Keratinocyte (primary cell): Measurements from ENCODE around the gene COMMD9. TPM values are rescaled to one million over a fixed set of nuclear protein-coding genes. Genes with fewer than 3 reads are reported as not detected.
"Not testable (repeated sequence)": the region's sequence is repeated elsewhere in the genome, so short reads cannot be mapped to it uniquely, and the experiment has no call there.

Experiments used
- DNase-seq: peaks from one replicate; pipeline ENCODE4 v3.0.0-alpha.2; 2011; ENCODE audit warnings: low read depth, missing footprints, low spot score
- FAIRE-seq: peaks from 2 replicates; lab custom pipeline; 2011; peaks lifted over from hg19 to GRCh38; lab: Jason Lieb, UNC
- H2AFZ ChIP-seq: 2 replicates; pipeline ENCODE4 v1.6.0; 2012; ENCODE audit warnings: low read length, control low read depth, inconsistent platforms; ENCODE audit not compliant: control insufficient read depth
- H3K27ac ChIP-seq: 2 replicates; pipeline ENCODE4 v1.5.1; 2011; ENCODE audit warnings: low read length; ENCODE audit not compliant: control insufficient read depth, insufficient read depth
- H3K27me3 ChIP-seq: 3 replicates; pipeline ENCODE4 v1.6.0; 2011; ENCODE audit warnings: low read length; ENCODE audit not compliant: control insufficient read depth, insufficient read depth; ENCODE audit errors: extremely low read depth
- H3K36me3 ChIP-seq, 2 experiments: 2 replicates in 1 of 2; 3 replicates in 1 of 2; pipeline ENCODE4 v1.5.1; 2011; ENCODE audit warnings: low read length in 2 of 2, mild to moderate bottlenecking in 1 of 2; ENCODE audit not compliant: control insufficient read depth in 2 of 2, insufficient read depth in 2 of 2; ENCODE audit errors: extremely low read depth in 1 of 2
- H3K4me1 ChIP-seq: 3 replicates; pipeline ENCODE4 v1.5.1; 2011; ENCODE audit warnings: low read length; ENCODE audit not compliant: control insufficient read depth, insufficient read depth; ENCODE audit errors: extremely low read depth
- H3K4me2 ChIP-seq: 3 replicates; pipeline ENCODE4 v1.6.0; 2011; ENCODE audit warnings: low read depth, low read length; ENCODE audit not compliant: control insufficient read depth, insufficient read depth; ENCODE audit errors: extremely low read depth
- H3K4me3 ChIP-seq, 3 experiments: fragments of 200-600 bp in 1 of 3; sonication (generic) in 1 of 3; 2 replicates in 2 of 3; 3 replicates in 1 of 3; pipeline ENCODE4 v1.5.1; 2011 to 2016; ENCODE audit warnings: low read length in 3 of 3, mild to moderate bottlenecking in 3 of 3, control low read depth in 2 of 3, inconsistent platforms in 1 of 3, low read depth in 1 of 3, mixed read lengths in 1 of 3, mixed run types in 1 of 3, moderate library complexity in 1 of 3; ENCODE audit not compliant: control insufficient read depth in 2 of 3, insufficient read depth in 2 of 3; ENCODE audit errors: extremely low read depth in 1 of 3
- H3K79me2 ChIP-seq: 2 replicates; pipeline ENCODE4 v1.6.0; 2012; ENCODE audit warnings: low read length; ENCODE audit not compliant: control insufficient read depth, insufficient read depth
- H3K9ac ChIP-seq: 3 replicates; pipeline ENCODE4 v1.6.0; 2011; ENCODE audit warnings: low read length; ENCODE audit not compliant: control insufficient read depth, insufficient read depth; ENCODE audit errors: extremely low read depth
- H3K9me1 ChIP-seq: 3 replicates; pipeline ENCODE4 v1.6.0; 2011; ENCODE audit warnings: low read length; ENCODE audit not compliant: control insufficient read depth, insufficient read depth; ENCODE audit errors: extremely low read depth
- H3K9me3 ChIP-seq: 2 replicates; pipeline ENCODE4 v1.5.1; 2012; ENCODE audit warnings: low read depth, low read length; ENCODE audit not compliant: control insufficient read depth
- H4K20me1 ChIP-seq: 3 replicates; pipeline ENCODE4 v1.6.0; 2011; ENCODE audit warnings: low read length; ENCODE audit not compliant: control insufficient read depth, insufficient read depth; ENCODE audit errors: extremely low read depth
- EZH2 ChIP-seq: IDR thresholded peaks from one replicate; pipeline ENCODE4 v1.6.1; 2012; ENCODE audit warnings: inconsistent platforms, mild to moderate bottlenecking, low read length, moderate library complexity
- dilution Hi-C: fragments of 300-500 bp; cut with MboI; formaldehyde crosslinking; loops from one replicate; pipeline ENCODE4 v1.7.0; 2020; ENCODE audit warnings: low sequenced_read_pairs; ENCODE audit not compliant: extremely low pct_ligation_motif_present
- polyA plus RNA-seq, 5 experiments: library from polyadenylated mRNA; depleted of rRNA in 3 of 5; stranded (reverse) in 3 of 5; stranded (forward) in 1 of 5; unstranded in 1 of 5; fragments of >200 nt; gene quantifications; 1 replicate in 1 of 5; 2 replicates in 3 of 5; 3 replicates in 1 of 5; pipeline versions ENCODE4 v1.2.1 to v1.2.3, GENCODE V29; 2011 to 2012; ENCODE audit warnings: missing spikeins in 2 of 5, low read depth in 1 of 5, low replicate concordance in 1 of 5
- TF ChIP-seq, protein P1 (sequence below), 3 experiments: IDR thresholded peaks in 1 of 3; conservative IDR thresholded peaks in 1 of 3; optimal IDR thresholded peaks in 1 of 3; 2 replicates in 2 of 3; 3 replicates in 1 of 3; pipeline versions ENCODE3 to v1.5.1; 2011; ENCODE audit warnings: low read length in 3 of 3, mild to moderate bottlenecking in 3 of 3, moderate library complexity in 2 of 3, control low read depth in 1 of 3, inconsistent platforms in 1 of 3; ENCODE audit not compliant: insufficient read depth in 2 of 3; ENCODE audit errors: extremely low read depth in 1 of 3

Gene COMMD9
- polyA plus RNA-seq, 1 donor (not counting 4 experiments of a cell fraction or from before 2014, with no cell fraction given): 52.6 TPM

DNA sequence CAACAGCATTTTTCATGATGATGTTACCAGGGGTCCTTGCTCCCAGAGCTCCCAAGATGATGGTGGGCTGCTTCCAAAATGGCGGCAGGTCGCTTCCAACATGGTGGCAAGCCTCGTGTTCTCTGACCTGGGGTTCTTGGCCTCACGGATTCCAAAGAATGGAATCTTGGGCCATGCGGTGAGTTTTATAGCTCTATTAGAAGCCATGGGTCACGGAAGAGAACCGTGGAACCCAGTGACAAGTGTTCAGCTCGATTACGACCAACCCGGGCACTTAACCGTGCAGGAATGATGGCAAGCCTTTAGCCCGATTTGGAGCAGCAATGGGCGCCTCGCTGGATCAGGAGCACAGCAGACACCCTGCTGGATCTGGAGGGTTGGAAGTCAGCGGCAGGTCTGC is 35.7 kb upstream of the COMMD9 start:
- DNase-seq, H3K4me3 ChIP-seq, H3K79me2 ChIP-seq, FAIRE-seq, H3K4me1 ChIP-seq, H3K9me1 ChIP-seq, H3K9me3 ChIP-seq, H4K20me1 ChIP-seq, H3K27me3 ChIP-seq, H3K27ac ChIP-seq, H3K36me3 ChIP-seq, dilution Hi-C loops, H2AFZ ChIP-seq, H3K9ac ChIP-seq, H3K4me2 ChIP-seq: not testable (repeated sequence)

DNA sequence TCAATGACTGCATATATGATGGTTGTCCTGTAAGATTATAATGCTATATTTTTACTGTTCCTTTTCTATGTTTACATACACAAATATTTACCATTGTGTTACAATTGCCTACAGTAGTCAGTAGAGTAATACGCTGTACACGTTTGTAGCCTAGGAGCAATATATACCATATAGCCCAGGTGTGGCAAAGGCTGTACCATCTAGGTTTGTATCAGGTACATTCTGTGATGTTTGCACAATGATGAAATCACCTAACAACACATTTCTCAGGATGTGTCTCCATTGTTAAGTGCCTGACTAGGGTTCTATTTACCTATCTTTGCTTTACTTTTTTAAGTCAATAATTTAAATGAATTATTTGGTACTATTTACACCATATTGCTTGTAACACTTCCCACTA is 28.8 kb upstream of the COMMD9 start:
- Histone ChIP-seq H3K9me3 (no peaks in the 10 kb centered on the region), H3K27me3 (peaks cover 21% of the 10 kb centered on the region), H3K9ac (no peak overlapping the region), H3K27ac (no peak overlapping the region), H3K9me1 (no peaks in the 10 kb centered on the region), H3K79me2 (no peaks in the 10 kb centered on the region), H3K4me2 (no peak overlapping the region), H4K20me1 (no peaks in the 10 kb centered on the region), H3K36me3 (no peaks in the 10 kb centered on the region), H3K4me1 (no peaks in the 10 kb centered on the region), H2AFZ (no peak overlapping the region), H3K4me3 (no peak overlapping the region)
- TF ChIP-seq, protein P1, sequence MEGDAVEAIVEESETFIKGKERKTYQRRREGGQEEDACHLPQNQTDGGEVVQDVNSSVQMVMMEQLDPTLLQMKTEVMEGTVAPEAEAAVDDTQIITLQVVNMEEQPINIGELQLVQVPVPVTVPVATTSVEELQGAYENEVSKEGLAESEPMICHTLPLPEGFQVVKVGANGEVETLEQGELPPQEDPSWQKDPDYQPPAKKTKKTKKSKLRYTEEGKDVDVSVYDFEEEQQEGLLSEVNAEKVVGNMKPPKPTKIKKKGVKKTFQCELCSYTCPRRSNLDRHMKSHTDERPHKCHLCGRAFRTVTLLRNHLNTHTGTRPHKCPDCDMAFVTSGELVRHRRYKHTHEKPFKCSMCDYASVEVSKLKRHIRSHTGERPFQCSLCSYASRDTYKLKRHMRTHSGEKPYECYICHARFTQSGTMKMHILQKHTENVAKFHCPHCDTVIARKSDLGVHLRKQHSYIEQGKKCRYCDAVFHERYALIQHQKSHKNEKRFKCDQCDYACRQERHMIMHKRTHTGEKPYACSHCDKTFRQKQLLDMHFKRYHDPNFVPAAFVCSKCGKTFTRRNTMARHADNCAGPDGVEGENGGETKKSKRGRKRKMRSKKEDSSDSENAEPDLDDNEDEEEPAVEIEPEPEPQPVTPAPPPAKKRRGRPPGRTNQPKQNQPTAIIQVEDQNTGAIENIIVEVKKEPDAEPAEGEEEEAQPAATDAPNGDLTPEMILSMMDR (optimal IDR thresholded peaks at IDR 0.05 in 1 of 3, IDR thresholded peaks at IDR 0.05 in 1 of 3, conservative IDR thresholded peaks at IDR 0.05 in 1 of 3; ENCODE audit: extremely low read depth in 1 of 3, insufficient read depth in 2 of 3, low read length in 3 of 3): no peak
- TF ChIP-seq EZH2: no peak
- DNase-seq (no peak), FAIRE-seq (no peak)
- dilution Hi-C loops: no loop called here

DNA sequence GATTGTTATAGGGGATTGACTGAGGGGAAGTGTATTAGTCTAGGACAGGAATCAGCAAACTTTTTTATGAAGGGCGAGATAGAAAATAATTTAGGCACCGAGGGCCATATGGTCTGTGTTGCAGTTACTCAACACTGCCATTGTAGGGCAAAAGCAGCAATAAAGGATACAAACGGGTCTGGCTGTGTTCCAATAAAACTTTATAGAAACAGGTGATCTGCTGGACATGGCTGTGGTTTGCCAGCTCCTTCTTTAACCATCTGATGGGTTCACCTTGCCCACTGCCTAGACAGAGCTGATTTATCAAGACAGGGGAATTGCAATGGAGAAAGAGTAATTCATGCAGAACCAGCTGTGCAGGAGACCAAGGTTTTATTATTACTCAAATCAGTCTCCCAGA is 26.8 kb upstream of the COMMD9 start:
- Histone ChIP-seq H3K9ac (no peak overlapping the region), H3K4me3 (no peak overlapping the region), H3K4me2 (no peak overlapping the region), H3K9me1 (no peaks in the 10 kb centered on the region), H3K79me2 (no peaks in the 10 kb centered on the region), H2AFZ (no peak overlapping the region), H3K27ac (no peak overlapping the region), H3K9me3 (no peaks in the 10 kb centered on the region), H3K27me3 (peaks cover 23% of the 10 kb centered on the region), H3K36me3 (no peaks in the 10 kb centered on the region), H3K4me1 (peaks cover 10% of the 10 kb centered on the region), H4K20me1 (no peaks in the 10 kb centered on the region)
- TF ChIP-seq, protein P1 (optimal IDR thresholded peaks at IDR 0.05 in 1 of 3, IDR thresholded peaks at IDR 0.05 in 1 of 3, conservative IDR thresholded peaks at IDR 0.05 in 1 of 3; ENCODE audit: extremely low read depth in 1 of 3, insufficient read depth in 2 of 3, low read length in 3 of 3): no peak
- no peak for TF ChIP-seq EZH2
- DNase-seq (no peak), FAIRE-seq (no peak)
- dilution Hi-C loops: no loop called here
